HCT116 (cell line): ENCODE data around the gene USP3.

ENCODE experiments used
- ATF3 ChIP-seq: IDR thresholded peaks from 2 replicates; pipeline ENCODE4 v1.6.1; 2012
- EGR1 ChIP-seq: IDR thresholded peaks from 2 replicates; pipeline ENCODE4 v1.6.1; 2012; ENCODE audit warnings: low read depth
- MAX ChIP-seq: IDR thresholded peaks from 2 replicates; pipeline ENCODE4 v1.6.1; 2012
- POLR2AphosphoS5 ChIP-seq: IDR thresholded peaks from 2 replicates; pipeline ENCODE4 v1.6.1; 2011; ENCODE audit warnings: mild to moderate bottlenecking, low read depth, low read length, moderate library complexity
- YY1 ChIP-seq: IDR thresholded peaks from 2 replicates; pipeline ENCODE4 v1.6.1; 2011; ENCODE audit warnings: low read length, low read depth, moderate library complexity, mild to moderate bottlenecking; ENCODE audit not compliant: insufficient replicate concordance; ENCODE audit errors: extremely low read depth
- TF ChIP-seq, protein P1 (sequence below), 3 experiments: fragments of 200-600 bp in 1 of 3; sonication (generic) in 1 of 3; IDR thresholded peaks in 2 of 3; conservative IDR thresholded peaks in 1 of 3; 2 replicates each; pipeline ENCODE4 v1.5.1; 2012 to 2017; ENCODE audit warnings: low read depth in 2 of 3, low read length in 2 of 3, antibody characterized with exemption in 1 of 3, borderline replicate concordance in 1 of 3, control low read depth in 1 of 3, mild to moderate bottlenecking in 1 of 3, mixed read lengths in 1 of 3, mixed run types in 1 of 3, moderate library complexity in 1 of 3; ENCODE audit not compliant: insufficient read depth in 1 of 3
- TF ChIP-seq, protein P2 (sequence below): IDR thresholded peaks from 2 replicates; pipeline ENCODE4 v1.6.1; 2012; ENCODE audit warnings: low read depth

DNA sequence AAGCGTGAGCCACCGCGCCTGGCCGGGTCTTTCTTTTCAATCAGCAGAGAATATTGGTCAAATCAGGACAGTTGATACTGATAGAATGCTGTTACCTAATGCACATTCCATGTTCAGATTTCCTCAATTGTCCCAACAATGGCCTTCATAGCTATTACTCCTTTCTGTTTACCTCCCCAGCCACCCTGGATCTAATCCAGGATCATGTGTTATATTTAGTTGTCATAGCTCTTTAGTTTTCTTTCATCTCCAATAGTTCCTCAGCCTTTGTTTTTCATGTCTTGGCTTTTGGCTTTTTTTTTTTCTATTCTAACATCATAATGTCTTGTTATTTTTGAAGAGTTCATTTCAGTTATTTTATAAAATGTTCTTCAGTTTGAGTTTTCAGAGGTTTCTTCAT is 14.6 kb downstream of the USP3 start:
- TF ChIP-seq POLR2AphosphoS5 (no peak), EGR1 (no peak), ATF3 (no peak), YY1 (no peak), MAX (no peak)
- TF ChIP-seq, protein P1, sequence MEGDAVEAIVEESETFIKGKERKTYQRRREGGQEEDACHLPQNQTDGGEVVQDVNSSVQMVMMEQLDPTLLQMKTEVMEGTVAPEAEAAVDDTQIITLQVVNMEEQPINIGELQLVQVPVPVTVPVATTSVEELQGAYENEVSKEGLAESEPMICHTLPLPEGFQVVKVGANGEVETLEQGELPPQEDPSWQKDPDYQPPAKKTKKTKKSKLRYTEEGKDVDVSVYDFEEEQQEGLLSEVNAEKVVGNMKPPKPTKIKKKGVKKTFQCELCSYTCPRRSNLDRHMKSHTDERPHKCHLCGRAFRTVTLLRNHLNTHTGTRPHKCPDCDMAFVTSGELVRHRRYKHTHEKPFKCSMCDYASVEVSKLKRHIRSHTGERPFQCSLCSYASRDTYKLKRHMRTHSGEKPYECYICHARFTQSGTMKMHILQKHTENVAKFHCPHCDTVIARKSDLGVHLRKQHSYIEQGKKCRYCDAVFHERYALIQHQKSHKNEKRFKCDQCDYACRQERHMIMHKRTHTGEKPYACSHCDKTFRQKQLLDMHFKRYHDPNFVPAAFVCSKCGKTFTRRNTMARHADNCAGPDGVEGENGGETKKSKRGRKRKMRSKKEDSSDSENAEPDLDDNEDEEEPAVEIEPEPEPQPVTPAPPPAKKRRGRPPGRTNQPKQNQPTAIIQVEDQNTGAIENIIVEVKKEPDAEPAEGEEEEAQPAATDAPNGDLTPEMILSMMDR (IDR thresholded peaks at IDR 0.05 in 2 of 3, conservative IDR thresholded peaks at IDR 0.05 in 1 of 3; ENCODE audit: borderline replicate concordance in 1 of 3, insufficient read depth in 1 of 3, low read depth in 2 of 3, low read length in 2 of 3), result no peak
- TF ChIP-seq, protein P2, sequence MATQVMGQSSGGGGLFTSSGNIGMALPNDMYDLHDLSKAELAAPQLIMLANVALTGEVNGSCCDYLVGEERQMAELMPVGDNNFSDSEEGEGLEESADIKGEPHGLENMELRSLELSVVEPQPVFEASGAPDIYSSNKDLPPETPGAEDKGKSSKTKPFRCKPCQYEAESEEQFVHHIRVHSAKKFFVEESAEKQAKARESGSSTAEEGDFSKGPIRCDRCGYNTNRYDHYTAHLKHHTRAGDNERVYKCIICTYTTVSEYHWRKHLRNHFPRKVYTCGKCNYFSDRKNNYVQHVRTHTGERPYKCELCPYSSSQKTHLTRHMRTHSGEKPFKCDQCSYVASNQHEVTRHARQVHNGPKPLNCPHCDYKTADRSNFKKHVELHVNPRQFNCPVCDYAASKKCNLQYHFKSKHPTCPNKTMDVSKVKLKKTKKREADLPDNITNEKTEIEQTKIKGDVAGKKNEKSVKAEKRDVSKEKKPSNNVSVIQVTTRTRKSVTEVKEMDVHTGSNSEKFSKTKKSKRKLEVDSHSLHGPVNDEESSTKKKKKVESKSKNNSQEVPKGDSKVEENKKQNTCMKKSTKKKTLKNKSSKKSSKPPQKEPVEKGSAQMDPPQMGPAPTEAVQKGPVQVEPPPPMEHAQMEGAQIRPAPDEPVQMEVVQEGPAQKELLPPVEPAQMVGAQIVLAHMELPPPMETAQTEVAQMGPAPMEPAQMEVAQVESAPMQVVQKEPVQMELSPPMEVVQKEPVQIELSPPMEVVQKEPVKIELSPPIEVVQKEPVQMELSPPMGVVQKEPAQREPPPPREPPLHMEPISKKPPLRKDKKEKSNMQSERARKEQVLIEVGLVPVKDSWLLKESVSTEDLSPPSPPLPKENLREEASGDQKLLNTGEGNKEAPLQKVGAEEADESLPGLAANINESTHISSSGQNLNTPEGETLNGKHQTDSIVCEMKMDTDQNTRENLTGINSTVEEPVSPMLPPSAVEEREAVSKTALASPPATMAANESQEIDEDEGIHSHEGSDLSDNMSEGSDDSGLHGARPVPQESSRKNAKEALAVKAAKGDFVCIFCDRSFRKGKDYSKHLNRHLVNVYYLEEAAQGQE, result no peak
